HL-60 (cell line): ENCODE data around the gene TULP1.

Experiments
- DNase-seq, 2 experiments: peaks; one replicate each; pipeline ENCODE4 v3.0.0-alpha.2; 2010 to 2020; ENCODE audit warnings: low read depth in 1 of 2, low spot score in 1 of 2
- H3K27ac ChIP-seq: fragments of 250-450 bp; sonication (Bioruptor Pico); replicated peaks from 2 replicates; pipeline ENCODE4 v1.5.1; 2020; ENCODE audit warnings: mild to moderate bottlenecking, moderate library complexity
- H3K27me3 ChIP-seq: fragments of 250-450 bp; sonication (Bioruptor Pico); 2 replicates; pipeline ENCODE4 v1.5.1; 2021; ENCODE audit warnings: mild to moderate bottlenecking, moderate library complexity; ENCODE audit not compliant: insufficient read depth, poor library complexity, severe bottlenecking
- H3K4me3 ChIP-seq: replicated peaks from 2 replicates; pipeline ENCODE4 v1.5.1; 2011; ENCODE audit warnings: mild to moderate bottlenecking, control low read depth, low read length; ENCODE audit not compliant: insufficient read depth
- CTCF ChIP-seq: IDR thresholded peaks from one replicate; pipeline ENCODE4 v1.5.1; 2011; ENCODE audit warnings: low read length, control low read depth, inconsistent platforms; ENCODE audit not compliant: insufficient read depth
- GABPA ChIP-seq: IDR thresholded peaks from 2 replicates; pipeline ENCODE4 v1.6.1; 2012; ENCODE audit warnings: low read depth
- POLR2AphosphoS5 ChIP-seq: IDR thresholded peaks from 2 replicates; pipeline ENCODE4 v1.6.1; 2012; ENCODE audit warnings: low read depth
- SPI1 ChIP-seq: IDR thresholded peaks from 2 replicates; pipeline ENCODE4 v1.6.1; 2012; ENCODE audit warnings: low read depth, mild to moderate bottlenecking, borderline replicate concordance
- TF ChIP-seq, protein P1 (sequence below): IDR thresholded peaks from 2 replicates; pipeline ENCODE4 v1.6.1; 2012; ENCODE audit warnings: low read depth; ENCODE audit not compliant: insufficient replicate concordance

The TULP1 gene

GRCh38 chr6:35489995-35490791 lies 22.5 kb downstream of the TULP1 start:
- Histone ChIP-seq H3K4me3 (no peak overlapping the region), H3K27me3 (no peaks in the 10 kb centered on the region), H3K27ac (no peak overlapping the region)
- DNase-seq = no peak
- TF ChIP-seq POLR2AphosphoS5 (no peak), GABPA (no peak), CTCF (no peak), SPI1 (no peak)
- TF ChIP-seq, protein P1, sequence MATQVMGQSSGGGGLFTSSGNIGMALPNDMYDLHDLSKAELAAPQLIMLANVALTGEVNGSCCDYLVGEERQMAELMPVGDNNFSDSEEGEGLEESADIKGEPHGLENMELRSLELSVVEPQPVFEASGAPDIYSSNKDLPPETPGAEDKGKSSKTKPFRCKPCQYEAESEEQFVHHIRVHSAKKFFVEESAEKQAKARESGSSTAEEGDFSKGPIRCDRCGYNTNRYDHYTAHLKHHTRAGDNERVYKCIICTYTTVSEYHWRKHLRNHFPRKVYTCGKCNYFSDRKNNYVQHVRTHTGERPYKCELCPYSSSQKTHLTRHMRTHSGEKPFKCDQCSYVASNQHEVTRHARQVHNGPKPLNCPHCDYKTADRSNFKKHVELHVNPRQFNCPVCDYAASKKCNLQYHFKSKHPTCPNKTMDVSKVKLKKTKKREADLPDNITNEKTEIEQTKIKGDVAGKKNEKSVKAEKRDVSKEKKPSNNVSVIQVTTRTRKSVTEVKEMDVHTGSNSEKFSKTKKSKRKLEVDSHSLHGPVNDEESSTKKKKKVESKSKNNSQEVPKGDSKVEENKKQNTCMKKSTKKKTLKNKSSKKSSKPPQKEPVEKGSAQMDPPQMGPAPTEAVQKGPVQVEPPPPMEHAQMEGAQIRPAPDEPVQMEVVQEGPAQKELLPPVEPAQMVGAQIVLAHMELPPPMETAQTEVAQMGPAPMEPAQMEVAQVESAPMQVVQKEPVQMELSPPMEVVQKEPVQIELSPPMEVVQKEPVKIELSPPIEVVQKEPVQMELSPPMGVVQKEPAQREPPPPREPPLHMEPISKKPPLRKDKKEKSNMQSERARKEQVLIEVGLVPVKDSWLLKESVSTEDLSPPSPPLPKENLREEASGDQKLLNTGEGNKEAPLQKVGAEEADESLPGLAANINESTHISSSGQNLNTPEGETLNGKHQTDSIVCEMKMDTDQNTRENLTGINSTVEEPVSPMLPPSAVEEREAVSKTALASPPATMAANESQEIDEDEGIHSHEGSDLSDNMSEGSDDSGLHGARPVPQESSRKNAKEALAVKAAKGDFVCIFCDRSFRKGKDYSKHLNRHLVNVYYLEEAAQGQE = no peak

DNA sequence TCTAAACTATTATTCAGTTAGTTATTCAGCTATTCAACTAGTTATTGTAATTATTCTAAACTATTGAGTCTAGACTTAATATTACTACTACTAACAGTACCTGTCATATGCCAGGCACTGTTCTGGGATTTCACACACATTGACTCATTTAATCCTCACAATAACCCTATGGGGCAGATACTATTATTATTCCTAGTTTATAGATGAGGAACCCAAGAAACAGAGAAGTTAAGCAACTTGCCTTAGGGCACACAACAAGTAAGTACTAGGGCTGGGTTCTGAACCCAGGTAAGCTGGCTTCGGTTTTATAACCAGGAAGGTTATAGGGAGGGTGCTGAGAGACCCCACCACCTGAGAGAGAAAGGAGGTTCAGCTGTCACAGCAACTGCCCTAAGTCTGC lies 23.6 kb downstream of the TULP1 start:
- no peak for DNase-seq
- H3K27ac ChIP-seq = peak overlapping the region; percentile 86
- no peak overlapping the region for H3K4me3 ChIP-seq
- H3K27me3 ChIP-seq = no peaks in the 10 kb centered on the region
- TF ChIP-seq CTCF (no peak), POLR2AphosphoS5 (no peak), SPI1 (no peak), GABPA (no peak)
- TF ChIP-seq, protein P1 = no peak

GRCh38 chr6:35488517-35488862 lies 24.2 kb downstream of the TULP1 start:
- no peak overlapping the region for H3K4me3 ChIP-seq
- H3K27me3 ChIP-seq = no peaks in the 10 kb centered on the region
- no peak for DNase-seq
- TF ChIP-seq SPI1 (no peak), GABPA (no peak), CTCF (no peak)
- TF ChIP-seq, protein P1 = no peak
- peak overlapping the region; percentile 86 for H3K27ac ChIP-seq
